Measurements from ENCODE around the gene CACNA1B. TPM values are rescaled to one million over a fixed set of nuclear protein-coding genes. Genes with fewer than 3 reads are reported as not detected.
"Not testable (repeated sequence)": the region's sequence is repeated elsewhere in the genome, so short reads cannot be mapped to it uniquely, and the experiment has no call there.

Gene CACNA1B
- total and polyA plus RNA-seq, 11 donors, result 0.03 to 0.25 (median 0.13) TPM

- no peak for TF ChIP-seq POLR2A (IDR thresholded peaks at IDR 0.05)
- TF ChIP-seq CTCF (IDR thresholded peaks at IDR 0.05), result no peak
- ATAC-seq (peak in 2 of 4 donors; percentile 16 to 22), DNase-seq (no peak)
- no peaks in the 10 kb centered on the region for H3K4me1 ChIP-seq
- WGBS, 4 donors, result 89 to 92% (median 89%) methylated on average over 24 to 26 of the region's 26 CpGs
- H3K9me3 ChIP-seq, result no peaks in the 10 kb centered on the region
- H3K36me3 ChIP-seq, result no peaks in the 10 kb centered on the region
- H3K27ac ChIP-seq, result no peak overlapping the region
- no peak overlapping the region for H3K4me3 ChIP-seq
- peaks cover 0 to 8% (median 0%) of the 10 kb centered on the region in 9 donors for H3K27me3 ChIP-seq
- intact Hi-C loops (cut with DNase I), result loop anchor here in 1 of 10 donors (10.0 kb wide), 1 partner anchor 431 kb away; no protein-coding TSS in a partner anchor
Measured at GRCh38 chr9:138105561-138106505, 228.3 kb downstream of the CACNA1B start.

- H3K27ac ChIP-seq, H3K4me1 ChIP-seq, ATAC-seq, H3K4me3 ChIP-seq, H3K9me3 ChIP-seq, DNase-seq, H3K27me3 ChIP-seq, H3K36me3 ChIP-seq: not testable (repeated sequence)
- WGBS, 4 donors, result 86 to 93% (median 90%) methylated on average over 3 of the region's 3 CpGs
- intact Hi-C loops (cut with DNase I), result loop anchor here in 1 of 10 donors (10.0 kb wide), 1 partner anchor 432 kb away; no protein-coding TSS in a partner anchor
Measured at GRCh38 chr9:138107039-138107438, 229.5 kb downstream of the CACNA1B start.

GRCh38 chr9:138111607-138112006 lies 234.0 kb downstream of the CACNA1B start:
- intact Hi-C loops (cut with DNase I), result no loop called here
- Histone ChIP-seq H3K36me3 (no peaks in the 10 kb centered on the region), H3K4me3 (no peak overlapping the region), H3K4me1 (no peaks in the 10 kb centered on the region), H3K9me3 (no peaks in the 10 kb centered on the region), H3K27ac (no peak overlapping the region), H3K27me3 (no peaks in the 10 kb centered on the region)
- WGBS, 4 donors, result 81 to 91% (median 89%) methylated on average over 9 of the region's 9 CpGs
- no peak for ATAC-seq
- no peak for DNase-seq
- TF ChIP-seq POLR2A (IDR thresholded peaks at IDR 0.05), result no peak
- no peak for TF ChIP-seq CTCF (IDR thresholded peaks at IDR 0.05)

- no peak for TF ChIP-seq CTCF (IDR thresholded peaks at IDR 0.05)
- TF ChIP-seq POLR2A (IDR thresholded peaks at IDR 0.05), result no peak
- Histone ChIP-seq H3K4me3 (no peak overlapping the region), H3K9me3 (no peaks in the 10 kb centered on the region), H3K36me3 (no peaks in the 10 kb centered on the region), H3K27ac (no peak overlapping the region), H3K4me1 (no peaks in the 10 kb centered on the region), H3K27me3 (peaks cover 0 to 2% (median 0%) of the 10 kb centered on the region in 9 donors)
- DNase-seq (no peak), ATAC-seq (no peak)
- 86 to 88% (median 86%) methylated on average over 16 of the region's 16 CpGs for WGBS, 4 donors
- intact Hi-C loops (cut with DNase I), result no loop called here
Measured at GRCh38 chr9:138112090-138112748, 234.6 kb downstream of the CACNA1B start.
